Measurements from ENCODE around the gene CNTN3. TPM values are rescaled to one million over a fixed set of nuclear protein-coding genes. Genes with fewer than 3 reads are reported as not detected.
A peak's percentile ranks its signal among the peaks of the same experiment; 100 is the strongest.

The CNTN3 gene
- total RNA-seq, 3 donors from 2014 or later: 3.6 to 12.2 (median 3.7) TPM

DNA sequence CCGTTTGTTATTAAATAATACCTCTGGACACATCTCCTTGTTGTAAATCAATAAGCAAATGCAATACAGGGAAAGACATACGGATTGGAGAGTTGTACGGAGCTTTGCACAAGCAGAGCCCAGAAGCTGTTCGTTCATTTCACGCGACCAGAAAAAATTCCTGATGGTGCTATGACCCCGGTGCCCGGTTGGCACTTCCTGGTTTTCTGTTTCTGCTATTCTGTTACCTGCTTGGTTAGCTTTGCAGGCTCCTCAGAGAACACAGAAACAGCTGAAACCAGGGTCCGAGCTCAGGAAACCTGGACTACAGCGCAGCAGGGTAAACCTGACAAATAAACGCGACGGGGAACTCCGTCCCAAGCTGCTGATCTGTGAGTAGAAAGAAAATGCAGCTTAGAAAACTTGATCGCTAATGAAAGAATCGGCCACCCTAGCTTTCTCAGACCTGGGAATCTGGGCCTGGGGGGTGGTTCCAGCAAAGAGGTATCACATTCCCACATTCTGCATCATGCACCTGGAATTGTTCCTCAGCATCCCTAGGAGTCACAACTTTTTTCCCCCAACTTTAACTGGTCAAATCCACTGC, 845 bp downstream of the CNTN3 start:
- intact Hi-C loops (cut with DNase I; ENCODE audit: low total_unique reads): no loop called here

DNA sequence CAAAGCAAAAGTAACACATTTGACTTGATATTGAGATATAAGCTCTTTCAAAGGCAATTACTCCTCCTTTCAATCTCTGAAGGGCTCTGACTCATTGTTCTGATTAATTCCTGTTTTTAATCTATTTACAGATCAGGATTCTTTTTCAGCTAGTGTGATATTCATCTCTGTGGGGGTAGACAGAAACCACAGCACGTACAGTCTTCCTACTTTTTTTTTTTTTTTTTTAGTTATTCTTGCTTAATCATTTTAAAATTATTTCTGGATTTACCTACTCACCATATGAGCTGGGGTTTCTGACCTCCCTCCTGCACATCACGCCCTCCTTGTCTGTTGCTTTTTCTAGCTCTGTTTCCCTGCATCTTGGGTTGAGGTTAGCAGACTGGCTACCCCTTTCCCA, 1.4 kb downstream of the CNTN3 start:
- no peaks in the 10 kb centered on the region for H3K4me1 ChIP-seq
- intact Hi-C loops (cut with DNase I; ENCODE audit: low total_unique reads): no loop called here
- H3K36me3 ChIP-seq: no peaks in the 10 kb centered on the region
- DNase-seq (ENCODE audit: low spot score in 2 of 2): no peak
- TF ChIP-seq POLR2A (IDR thresholded peaks at IDR 0.05): no peak
- TF ChIP-seq, protein P1, sequence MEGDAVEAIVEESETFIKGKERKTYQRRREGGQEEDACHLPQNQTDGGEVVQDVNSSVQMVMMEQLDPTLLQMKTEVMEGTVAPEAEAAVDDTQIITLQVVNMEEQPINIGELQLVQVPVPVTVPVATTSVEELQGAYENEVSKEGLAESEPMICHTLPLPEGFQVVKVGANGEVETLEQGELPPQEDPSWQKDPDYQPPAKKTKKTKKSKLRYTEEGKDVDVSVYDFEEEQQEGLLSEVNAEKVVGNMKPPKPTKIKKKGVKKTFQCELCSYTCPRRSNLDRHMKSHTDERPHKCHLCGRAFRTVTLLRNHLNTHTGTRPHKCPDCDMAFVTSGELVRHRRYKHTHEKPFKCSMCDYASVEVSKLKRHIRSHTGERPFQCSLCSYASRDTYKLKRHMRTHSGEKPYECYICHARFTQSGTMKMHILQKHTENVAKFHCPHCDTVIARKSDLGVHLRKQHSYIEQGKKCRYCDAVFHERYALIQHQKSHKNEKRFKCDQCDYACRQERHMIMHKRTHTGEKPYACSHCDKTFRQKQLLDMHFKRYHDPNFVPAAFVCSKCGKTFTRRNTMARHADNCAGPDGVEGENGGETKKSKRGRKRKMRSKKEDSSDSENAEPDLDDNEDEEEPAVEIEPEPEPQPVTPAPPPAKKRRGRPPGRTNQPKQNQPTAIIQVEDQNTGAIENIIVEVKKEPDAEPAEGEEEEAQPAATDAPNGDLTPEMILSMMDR (IDR thresholded peaks at IDR 0.05): no peak
- TF ChIP-seq POLR2AphosphoS5 (IDR thresholded peaks at IDR 0.05): no peak
- H3K27me3 ChIP-seq: no peaks in the 10 kb centered on the region
- no peaks in the 10 kb centered on the region for H3K9me3 ChIP-seq
- H3K27ac ChIP-seq: no peak overlapping the region
- peak overlapping the region in 2 of 3 donors; percentile 47 to 73 for H3K4me3 ChIP-seq

More for the DNA sequence above, 845 bp downstream of the CNTN3 start:
- no peaks in the 10 kb centered on the region for H3K36me3 ChIP-seq
- H3K9me3 ChIP-seq: no peaks in the 10 kb centered on the region
- no peaks in the 10 kb centered on the region for H3K27me3 ChIP-seq
- no peak overlapping the region for H3K27ac ChIP-seq
- TF ChIP-seq POLR2AphosphoS5 (IDR thresholded peaks at IDR 0.05) (no peak), POLR2A (IDR thresholded peaks at IDR 0.05) (no peak)
- TF ChIP-seq, protein P1 (IDR thresholded peaks at IDR 0.05): no peak
- no peaks in the 10 kb centered on the region for H3K4me1 ChIP-seq
- peak overlapping the region; percentile 37 to 73 (median 47) for H3K4me3 ChIP-seq
- no peak for DNase-seq (ENCODE audit: low spot score in 2 of 2)

DNA sequence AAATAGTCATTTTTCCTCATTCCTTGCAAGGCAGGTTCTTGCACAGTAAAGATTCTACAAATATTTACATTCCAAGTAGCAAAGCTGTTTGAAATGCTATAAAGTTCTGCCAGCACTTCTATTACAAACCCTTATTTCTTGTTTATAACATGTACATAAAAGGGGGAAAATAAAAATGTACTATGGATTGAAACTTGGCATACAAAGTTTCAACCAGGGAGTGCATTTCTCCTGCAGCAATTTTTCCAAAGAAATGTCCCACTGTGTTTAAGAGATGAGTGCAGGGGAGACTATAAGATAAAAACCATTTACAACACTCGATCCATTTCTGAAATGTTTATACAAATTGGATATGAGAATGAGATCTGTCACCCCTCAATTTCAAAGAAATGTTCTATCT, 3.3 kb downstream of the CNTN3 start:
- H3K4me3 ChIP-seq: no peak overlapping the region

DNA sequence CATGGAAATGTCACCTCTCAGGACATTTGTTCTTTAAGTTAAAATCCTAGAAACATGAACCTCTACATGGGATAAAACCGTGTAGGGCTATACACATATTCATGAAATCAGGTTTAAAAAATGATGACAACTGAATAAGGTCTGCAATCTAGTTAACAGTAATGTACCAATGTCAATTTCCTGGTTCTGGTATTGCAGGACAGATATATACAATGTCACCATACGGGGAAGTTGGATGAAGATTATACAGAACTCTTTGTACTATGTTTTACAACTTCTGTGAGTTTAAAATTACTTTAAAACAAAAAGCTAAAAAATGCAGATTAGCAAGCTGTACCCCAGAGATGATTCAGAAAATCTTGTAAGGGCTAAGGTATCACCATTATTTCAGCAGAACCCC, 6.7 kb downstream of the CNTN3 start:
- TF ChIP-seq, protein P1 (IDR thresholded peaks at IDR 0.05): no peak
- no peak for TF ChIP-seq POLR2A (IDR thresholded peaks at IDR 0.05)
- TF ChIP-seq POLR2AphosphoS5 (IDR thresholded peaks at IDR 0.05): no peak
- DNase-seq (ENCODE audit: low spot score in 2 of 2): no peak
- intact Hi-C loops (cut with DNase I; ENCODE audit: low total_unique reads): no loop called here

More for the DNA sequence above, 3.3 kb downstream of the CNTN3 start:
- Histone ChIP-seq H3K36me3 (no peaks in the 10 kb centered on the region), H3K4me1 (no peaks in the 10 kb centered on the region), H3K9me3 (no peaks in the 10 kb centered on the region), H3K27ac (no peak overlapping the region), H3K27me3 (no peaks in the 10 kb centered on the region)
- intact Hi-C loops (cut with DNase I; ENCODE audit: low total_unique reads): no loop called here
- DNase-seq (ENCODE audit: low spot score in 2 of 2): no peak
- TF ChIP-seq POLR2A (IDR thresholded peaks at IDR 0.05): no peak

DNA sequence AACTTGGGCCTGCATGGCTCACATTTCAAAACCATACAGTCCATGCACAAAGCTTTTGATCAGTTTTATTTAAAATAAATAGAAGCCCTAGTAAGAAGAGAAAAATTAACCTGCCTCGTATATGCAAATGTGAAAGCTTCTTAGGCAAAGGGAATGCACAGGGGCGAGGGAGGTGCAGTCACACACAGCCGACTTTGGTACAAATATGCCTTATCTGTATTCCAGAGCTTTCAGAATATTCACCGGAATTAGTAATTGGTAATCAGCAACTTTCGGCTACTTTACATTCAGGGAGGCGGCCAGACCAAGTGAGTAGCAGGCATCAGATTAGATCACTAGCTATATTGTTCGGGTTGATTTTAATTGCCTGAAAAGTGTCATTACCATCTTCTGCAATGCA, 7.5 kb downstream of the CNTN3 start:
- no peak overlapping the region for H3K4me3 ChIP-seq
- no peaks in the 10 kb centered on the region for H3K27me3 ChIP-seq
- no peaks in the 10 kb centered on the region for H3K36me3 ChIP-seq
- no peak overlapping the region for H3K27ac ChIP-seq
- no peaks in the 10 kb centered on the region for H3K9me3 ChIP-seq
- TF ChIP-seq POLR2A (IDR thresholded peaks at IDR 0.05) (no peak), POLR2AphosphoS5 (IDR thresholded peaks at IDR 0.05) (no peak)
- TF ChIP-seq, protein P1 (IDR thresholded peaks at IDR 0.05): no peak
- DNase-seq (ENCODE audit: low spot score in 2 of 2): no peak
- H3K4me1 ChIP-seq: no peaks in the 10 kb centered on the region
- intact Hi-C loops (cut with DNase I; ENCODE audit: low total_unique reads): no loop called here

More for the DNA sequence above, 6.7 kb downstream of the CNTN3 start:
- H3K4me1 ChIP-seq: no peaks in the 10 kb centered on the region
- H3K27ac ChIP-seq: no peak overlapping the region
- no peaks in the 10 kb centered on the region for H3K27me3 ChIP-seq
- H3K4me3 ChIP-seq: no peak overlapping the region
- no peaks in the 10 kb centered on the region for H3K36me3 ChIP-seq
- no peaks in the 10 kb centered on the region for H3K9me3 ChIP-seq
